HG02759 (cell line): ENCODE data around the gene GTPBP6.
"Not testable (repeated sequence)": the region's sequence is repeated elsewhere in the genome, so short reads cannot be mapped to it uniquely, and the experiment has no call there.

Experiments used
- ATAC-seq: cut with Tn5 transposase; IDR thresholded peaks from one replicate; pipeline ENCODE4 v1.9.1; 2021; ENCODE audit warnings: mild to moderate bottlenecking, moderate library complexity; ENCODE audit not compliant: unreplicated experiment

GTPBP6 gene

GRCh38 chrX:337331-337831, 18.8 kb upstream of the GTPBP6 start:
- ATAC-seq, result no peak

GRCh38 chrX:336227-336626, 17.6 kb upstream of the GTPBP6 start:
- no peak for ATAC-seq

GRCh38 chrX:335758-336155, 17.2 kb upstream of the GTPBP6 start:
- ATAC-seq, result no peak

- no peak for ATAC-seq
These were observed 16.6 kb upstream of the GTPBP6 start for GRCh38 chrX:334971-335757.

GRCh38 chrX:334331-334891, 15.8 kb upstream of the GTPBP6 start:
- ATAC-seq, result no peak

GRCh38 chrX:333611-334311, 15.2 kb upstream of the GTPBP6 start:
- no peak for ATAC-seq

GRCh38 chrX:332916-333610, 14.5 kb upstream of the GTPBP6 start:
- ATAC-seq, result no peak

- ATAC-seq, result no peak
These were observed 13.9 kb upstream of the GTPBP6 start for GRCh38 chrX:332496-332860.

- ATAC-seq, result no peak
These were observed 13.4 kb upstream of the GTPBP6 start for GRCh38 chrX:331825-332495.

- no peak for ATAC-seq
These were observed 12.7 kb upstream of the GTPBP6 start for GRCh38 chrX:331151-331824.

- no peak for ATAC-seq
These were observed 12.1 kb upstream of the GTPBP6 start for GRCh38 chrX:330726-331150.

- ATAC-seq, result not testable (repeated sequence)
These were observed 11.6 kb upstream of the GTPBP6 start for GRCh38 chrX:330141-330725.

- ATAC-seq, result no peak
These were observed 10.8 kb upstream of the GTPBP6 start for GRCh38 chrX:329291-329910.

- ATAC-seq, result no peak
These were observed 9.1 kb upstream of the GTPBP6 start for GRCh38 chrX:327660-328126.

GRCh38 chrX:324664-325063, 6.1 kb upstream of the GTPBP6 start:
- not testable (repeated sequence) for ATAC-seq

GRCh38 chrX:323721-324628, 5.4 kb upstream of the GTPBP6 start:
- no peak for ATAC-seq

- no peak for ATAC-seq
These were observed 1.7 kb upstream of the GTPBP6 start for GRCh38 chrX:320126-320783.
